ENCODE measurements around the gene KMT5B. TPM values are rescaled to one million over a fixed set of nuclear protein-coding genes. Genes with fewer than 3 reads are reported as not detected.

Gene KMT5B
- total and polyA plus RNA-seq, 2 donors (not counting 1 experiment from before 2014, with no cell fraction given) = 13.0 to 24.3 TPM

DNA sequence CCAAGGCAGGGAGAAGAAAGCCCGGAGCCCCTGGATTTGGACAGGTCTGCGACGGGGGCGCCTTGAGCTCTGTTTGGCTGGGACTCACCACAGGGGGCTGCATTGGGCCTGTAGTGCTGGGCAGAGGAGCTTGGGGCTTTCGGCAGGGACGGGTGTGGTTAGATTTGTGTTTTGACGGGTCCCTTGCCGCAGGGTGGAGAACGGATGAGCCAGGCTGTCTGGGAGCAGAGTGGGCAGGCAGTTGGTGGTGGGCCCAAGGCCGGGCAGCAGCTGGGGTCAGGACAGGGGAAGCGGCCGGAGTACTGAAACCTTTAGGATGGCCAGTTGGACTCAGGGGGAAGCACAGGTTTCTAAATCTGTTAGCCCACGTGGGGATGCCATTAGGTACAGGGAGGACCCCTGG lies 45.3 kb upstream of the KMT5B start:
- Histone ChIP-seq H2AFZ (ENCODE audit: low read length) (no peak overlapping the region), H3K4me3 (replicated peaks in 1 of 4; ENCODE audit: control extremely low read depth in 1 of 4, insufficient read depth in 1 of 4, low read depth in 3 of 4, low read length in 4 of 4) (no peak overlapping the region), H3K9me3 (ENCODE audit: control insufficient read depth, insufficient read depth, low read depth, low read length) (no peaks in the 10 kb centered on the region), H3K27me3 (ENCODE audit: control insufficient read depth, insufficient read depth, low read length) (peaks cover 3% of the 10 kb centered on the region), H3K79me2 (ENCODE audit: control insufficient read depth, insufficient read depth, low read length) (no peaks in the 10 kb centered on the region), H3K4me2 (ENCODE audit: extremely low read depth, insufficient read depth, low read length) (no peak overlapping the region), H3K27ac (ENCODE audit: insufficient read depth, low read length) (no peak overlapping the region), H4K20me1 (ENCODE audit: control insufficient read depth, extremely low read depth, insufficient read depth, low read length) (no peaks in the 10 kb centered on the region), H3K36me3 (ENCODE audit: control insufficient read depth, insufficient read depth, low read length) (peaks cover 16% of the 10 kb centered on the region), H3K4me1 (ENCODE audit: control insufficient read depth, extremely low read depth, insufficient read depth, low read length) (peaks cover 13% of the 10 kb centered on the region), H3K9ac (ENCODE audit: insufficient read depth, low read length) (no peak overlapping the region)
- no peak for TF ChIP-seq CTCF (conservative IDR thresholded peaks at IDR 0.05 in 1 of 2, IDR thresholded peaks at IDR 0.05 in 1 of 2; ENCODE audit: low read depth in 1 of 2, low read length in 2 of 2)
- TF ChIP-seq EZH2 (IDR thresholded peaks at IDR 0.05; ENCODE audit: low read length, missing control alignments) = no peak
- no peak for DNase-seq (ENCODE audit: low read depth in 2 of 2)

DNA sequence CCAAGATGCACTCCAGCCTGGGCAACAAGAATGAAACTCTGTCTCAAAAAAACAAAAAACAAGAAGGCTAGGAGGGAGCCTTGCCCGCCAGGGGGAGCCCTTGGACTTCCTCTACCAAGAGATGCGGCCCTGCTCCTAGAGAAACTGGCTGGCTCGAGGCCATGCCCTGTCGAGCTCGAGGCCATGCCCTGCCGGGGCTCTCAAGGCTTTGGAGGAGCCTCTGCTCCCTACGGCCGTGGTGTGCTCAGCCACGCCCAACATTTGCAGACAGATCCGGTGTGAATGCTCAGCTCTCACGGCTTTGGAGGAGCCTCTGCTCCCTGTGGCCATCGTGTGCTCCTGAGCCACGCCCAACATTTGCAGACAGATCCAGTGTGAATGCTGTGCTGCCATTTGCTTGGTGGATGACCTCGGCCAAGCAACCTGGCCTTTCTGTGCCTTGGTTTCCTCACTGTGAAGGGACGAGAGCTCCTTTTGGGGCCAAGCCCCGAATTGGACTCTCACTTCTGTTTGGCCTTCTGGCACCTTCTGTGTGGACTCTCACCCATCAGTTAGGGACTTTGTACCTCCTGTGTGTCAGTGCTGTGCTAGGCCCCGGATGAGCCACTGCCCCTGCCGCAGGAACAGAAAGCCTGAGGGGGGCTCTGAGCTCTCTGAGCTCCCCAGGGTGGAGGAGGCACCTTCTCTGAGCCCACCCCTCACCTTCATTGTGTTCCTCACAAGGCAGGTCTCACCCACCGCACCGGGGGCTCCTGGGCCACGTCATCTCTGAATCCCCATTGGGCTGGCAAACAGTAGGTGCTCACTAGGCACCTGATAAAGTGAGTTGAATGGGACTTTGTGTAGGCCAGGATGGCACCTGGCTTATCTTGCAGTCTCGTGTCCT lies 44.6 kb upstream of the KMT5B start:
- DNase-seq (ENCODE audit: low read depth in 2 of 2) = peak; percentile 78 to 91
- Histone ChIP-seq H3K27me3 (ENCODE audit: control insufficient read depth, insufficient read depth, low read length) (peaks cover 3% of the 10 kb centered on the region), H3K4me3 (replicated peaks in 1 of 4; ENCODE audit: control extremely low read depth in 1 of 4, insufficient read depth in 1 of 4, low read depth in 3 of 4, low read length in 4 of 4) (no peak overlapping the region), H3K79me2 (ENCODE audit: control insufficient read depth, insufficient read depth, low read length) (no peaks in the 10 kb centered on the region), H3K9ac (ENCODE audit: insufficient read depth, low read length) (no peak overlapping the region), H3K9me3 (ENCODE audit: control insufficient read depth, insufficient read depth, low read depth, low read length) (no peaks in the 10 kb centered on the region), H3K4me1 (ENCODE audit: control insufficient read depth, extremely low read depth, insufficient read depth, low read length) (peaks cover 13% of the 10 kb centered on the region), H2AFZ (ENCODE audit: low read length) (peak overlapping the region; percentile 91), H3K4me2 (ENCODE audit: extremely low read depth, insufficient read depth, low read length) (peak overlapping the region; percentile 49), H3K36me3 (ENCODE audit: control insufficient read depth, insufficient read depth, low read length) (peaks cover 13% of the 10 kb centered on the region), H4K20me1 (ENCODE audit: control insufficient read depth, extremely low read depth, insufficient read depth, low read length) (no peaks in the 10 kb centered on the region), H3K27ac (ENCODE audit: insufficient read depth, low read length) (no peak overlapping the region)
- TF ChIP-seq EZH2 (IDR thresholded peaks at IDR 0.05; ENCODE audit: low read length, missing control alignments) (no peak), CTCF (conservative IDR thresholded peaks at IDR 0.05 in 1 of 2, IDR thresholded peaks at IDR 0.05 in 1 of 2; ENCODE audit: low read depth in 1 of 2, low read length in 2 of 2) (peak; percentile 81 to 83)

DNA sequence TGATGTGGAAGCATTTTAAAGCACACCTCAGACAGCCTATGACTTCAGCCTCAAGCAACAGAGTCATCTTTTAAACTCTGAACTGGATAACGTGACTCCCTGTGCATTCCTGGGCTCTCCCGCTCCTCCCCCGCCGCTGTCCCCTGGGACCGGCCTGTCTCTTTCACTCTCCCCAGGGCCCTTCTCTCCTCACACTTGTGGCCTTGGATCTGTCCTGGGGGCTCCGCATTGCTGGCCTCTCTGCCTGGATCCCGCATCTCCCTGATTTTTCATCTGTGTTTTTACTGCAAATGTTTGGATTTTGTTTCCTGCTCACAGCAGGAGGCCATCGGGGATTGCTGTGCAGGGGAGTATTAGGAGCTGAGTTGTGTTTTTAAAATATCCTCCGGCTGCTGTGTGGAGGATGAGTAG lies 43.2 kb upstream of the KMT5B start:
- H4K20me1 ChIP-seq (ENCODE audit: control insufficient read depth, extremely low read depth, insufficient read depth, low read length) = no peaks in the 10 kb centered on the region
- peaks cover 13% of the 10 kb centered on the region for H3K4me1 ChIP-seq (ENCODE audit: control insufficient read depth, extremely low read depth, insufficient read depth, low read length)
- H3K27me3 ChIP-seq (ENCODE audit: control insufficient read depth, insufficient read depth, low read length) = peaks cover 3% of the 10 kb centered on the region
- TF ChIP-seq EZH2 (IDR thresholded peaks at IDR 0.05; ENCODE audit: low read length, missing control alignments) (no peak), CTCF (conservative IDR thresholded peaks at IDR 0.05 in 1 of 2, IDR thresholded peaks at IDR 0.05 in 1 of 2; ENCODE audit: low read depth in 1 of 2, low read length in 2 of 2) (no peak)
- H3K36me3 ChIP-seq (ENCODE audit: control insufficient read depth, insufficient read depth, low read length) = peaks cover 2% of the 10 kb centered on the region
- peak overlapping the region; percentile 29 for H2AFZ ChIP-seq (ENCODE audit: low read length)
- no peak for DNase-seq (ENCODE audit: low read depth in 2 of 2)
- peak overlapping the region; percentile 37 for H3K27ac ChIP-seq (ENCODE audit: insufficient read depth, low read length)
- no peak overlapping the region for H3K9ac ChIP-seq (ENCODE audit: insufficient read depth, low read length)
- no peaks in the 10 kb centered on the region for H3K79me2 ChIP-seq (ENCODE audit: control insufficient read depth, insufficient read depth, low read length)
- no peak overlapping the region for H3K4me3 ChIP-seq (replicated peaks in 1 of 4; ENCODE audit: control extremely low read depth in 1 of 4, insufficient read depth in 1 of 4, low read depth in 3 of 4, low read length in 4 of 4)
- H3K4me2 ChIP-seq (ENCODE audit: extremely low read depth, insufficient read depth, low read length) = no peak overlapping the region
- H3K9me3 ChIP-seq (ENCODE audit: control insufficient read depth, insufficient read depth, low read depth, low read length) = no peaks in the 10 kb centered on the region

Data from fibroblast of lung (primary cell).